HT-29 (cell line): ENCODE data around the gene PTGES. TPM values are rescaled to one million over a fixed set of nuclear protein-coding genes. Genes with fewer than 3 reads are reported as not detected.

Experiments used
- DNase-seq: peaks from one replicate; pipeline ENCODE4 v3.0.0-alpha.2; 2015; ENCODE audit warnings: low spot score
- total RNA-seq: library from RNA; depleted of rRNA; stranded (reverse); fragments of >200 nt; shearing (Covaris generic); gene quantifications from 2 replicates; pipeline ENCODE4 v1.2.3, GENCODE V29; 2014

Gene PTGES
- total RNA-seq, 1 experiment from 2014 or later, result 0.41 TPM

- DNase-seq, result peak; percentile 16
These were observed 32.5 kb downstream of the PTGES start for GRCh38 chr9:129720181-129720864.

- DNase-seq, result no peak
These were observed 33.7 kb downstream of the PTGES start for GRCh38 chr9:129719135-129719534.

GRCh38 chr9:129718647-129719046 is 34.2 kb downstream of the PTGES start:
- DNase-seq, result no peak

GRCh38 chr9:129717991-129718390 is 34.9 kb downstream of the PTGES start:
- no peak for DNase-seq

- no peak for DNase-seq
These were observed 36.8 kb downstream of the PTGES start for GRCh38 chr9:129716091-129716490.

- DNase-seq, result no peak
These were observed 38.3 kb downstream of the PTGES start for GRCh38 chr9:129714511-129715061.

- no peak for DNase-seq
These were observed 39.5 kb downstream of the PTGES start for GRCh38 chr9:129713402-129713679.

GRCh38 chr9:129712634-129713401 is 40.0 kb downstream of the PTGES start:
- DNase-seq, result no peak

GRCh38 chr9:129710169-129710453 is 42.7 kb downstream of the PTGES start:
- DNase-seq, result no peak

GRCh38 chr9:129709438-129710168 is 43.2 kb downstream of the PTGES start:
- DNase-seq, result no peak

- no peak for DNase-seq
These were observed 44.0 kb downstream of the PTGES start for GRCh38 chr9:129708793-129709192.

- DNase-seq, result no peak
These were observed 48.0 kb downstream of the PTGES start for GRCh38 chr9:129704807-129705206.

GRCh38 chr9:129703667-129704355 is 49.0 kb downstream of the PTGES start:
- DNase-seq, result no peak

GRCh38 chr9:129702589-129703520 is 50.0 kb downstream of the PTGES start:
- DNase-seq, result peak; percentile 49

- DNase-seq, result no peak
These were observed 51.3 kb downstream of the PTGES start for GRCh38 chr9:129701549-129701948.

- no peak for DNase-seq
These were observed 51.8 kb downstream of the PTGES start for GRCh38 chr9:129701054-129701453.

- no peak for DNase-seq
These were observed 54.5 kb downstream of the PTGES start for GRCh38 chr9:129698254-129698757.

GRCh38 chr9:129697656-129698253 is 55.1 kb downstream of the PTGES start:
- DNase-seq, result no peak

GRCh38 chr9:129696944-129697655 is 55.7 kb downstream of the PTGES start:
- DNase-seq, result no peak

- DNase-seq, result no peak
These were observed 57.0 kb downstream of the PTGES start for GRCh38 chr9:129695870-129696269.
